GM10266 (cell line): ENCODE measurements around the gene ATP2C2.

Experiments
- DNase-seq: peaks from one replicate; pipeline ENCODE4 v3.0.0; 2012; ENCODE audit errors: extremely low spot score
- TF ChIP-seq, protein P1 (sequence below): IDR thresholded peaks from 2 replicates; pipeline ENCODE4 v1.5.1; 2012; ENCODE audit warnings: mild to moderate bottlenecking, low read depth; ENCODE audit not compliant: control insufficient read depth, insufficient read depth; ENCODE audit errors: missing control alignments

Gene ATP2C2

GRCh38 chr16:84407588-84408313, 39.4 kb downstream of the ATP2C2 start:
- TF ChIP-seq, protein P1, sequence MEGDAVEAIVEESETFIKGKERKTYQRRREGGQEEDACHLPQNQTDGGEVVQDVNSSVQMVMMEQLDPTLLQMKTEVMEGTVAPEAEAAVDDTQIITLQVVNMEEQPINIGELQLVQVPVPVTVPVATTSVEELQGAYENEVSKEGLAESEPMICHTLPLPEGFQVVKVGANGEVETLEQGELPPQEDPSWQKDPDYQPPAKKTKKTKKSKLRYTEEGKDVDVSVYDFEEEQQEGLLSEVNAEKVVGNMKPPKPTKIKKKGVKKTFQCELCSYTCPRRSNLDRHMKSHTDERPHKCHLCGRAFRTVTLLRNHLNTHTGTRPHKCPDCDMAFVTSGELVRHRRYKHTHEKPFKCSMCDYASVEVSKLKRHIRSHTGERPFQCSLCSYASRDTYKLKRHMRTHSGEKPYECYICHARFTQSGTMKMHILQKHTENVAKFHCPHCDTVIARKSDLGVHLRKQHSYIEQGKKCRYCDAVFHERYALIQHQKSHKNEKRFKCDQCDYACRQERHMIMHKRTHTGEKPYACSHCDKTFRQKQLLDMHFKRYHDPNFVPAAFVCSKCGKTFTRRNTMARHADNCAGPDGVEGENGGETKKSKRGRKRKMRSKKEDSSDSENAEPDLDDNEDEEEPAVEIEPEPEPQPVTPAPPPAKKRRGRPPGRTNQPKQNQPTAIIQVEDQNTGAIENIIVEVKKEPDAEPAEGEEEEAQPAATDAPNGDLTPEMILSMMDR = no peak
- DNase-seq = no peak

GRCh38 chr16:84408314-84408690, 40.0 kb downstream of the ATP2C2 start:
- no peak for DNase-seq
- TF ChIP-seq, protein P1 = no peak

DNA sequence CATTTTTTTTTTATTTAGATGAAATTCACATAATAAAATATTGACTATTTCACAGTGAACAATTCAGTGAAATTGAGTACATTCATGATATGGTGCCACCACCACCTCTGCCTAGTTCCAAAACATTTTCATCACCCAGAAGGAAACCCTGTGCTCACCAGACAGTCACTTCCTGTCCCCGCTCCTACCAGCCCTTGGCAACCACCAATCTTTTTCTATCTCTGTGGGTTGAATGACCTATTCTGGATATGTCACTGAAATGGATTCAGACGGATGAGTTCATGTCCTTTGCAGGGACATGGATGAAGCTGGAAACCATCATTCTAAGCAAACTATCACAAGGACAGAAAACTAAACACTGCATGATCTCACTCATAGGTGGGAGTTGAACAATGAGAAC, 40.5 kb downstream of the ATP2C2 start:
- DNase-seq = no peak
- TF ChIP-seq, protein P1 = no peak

DNA sequence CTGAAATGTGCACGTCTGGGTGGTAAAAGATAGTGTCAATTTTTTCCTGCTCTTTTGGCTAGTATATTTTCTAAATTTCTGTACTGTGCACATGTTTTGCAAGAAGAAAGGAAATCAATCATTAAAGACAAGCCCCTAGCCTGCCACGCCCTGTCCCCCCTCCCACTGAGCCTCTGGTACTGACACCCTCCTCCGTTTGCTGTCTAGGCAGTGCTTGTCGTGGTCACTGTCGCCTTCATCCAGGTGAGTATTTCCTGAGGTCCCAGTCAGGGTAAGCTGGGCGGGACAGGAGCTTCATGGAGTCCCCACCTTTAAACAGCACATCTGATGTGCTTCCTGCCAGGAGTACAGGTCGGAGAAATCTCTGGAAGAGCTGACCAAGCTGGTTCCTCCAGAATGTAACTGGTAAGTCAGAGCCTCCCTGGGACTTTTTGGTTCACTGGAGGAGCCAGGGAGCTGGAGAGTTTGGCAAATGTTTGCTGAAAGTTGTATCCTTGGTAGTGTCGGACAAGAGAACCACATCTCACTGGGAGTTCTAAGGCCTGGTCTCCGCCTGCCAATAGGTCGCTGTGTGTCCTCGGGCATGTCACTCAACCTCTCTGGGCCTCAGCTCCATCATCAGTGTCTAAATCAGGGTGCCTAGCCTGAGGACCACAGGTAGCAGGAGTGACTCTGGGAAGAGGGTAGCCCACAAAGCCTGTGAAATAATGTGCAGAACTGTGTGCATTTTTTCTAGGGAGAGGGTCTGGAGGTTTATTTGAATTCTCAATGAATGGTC, 42.2 kb downstream of the ATP2C2 start:
- no peak for DNase-seq
- TF ChIP-seq, protein P1 = no peak

DNA sequence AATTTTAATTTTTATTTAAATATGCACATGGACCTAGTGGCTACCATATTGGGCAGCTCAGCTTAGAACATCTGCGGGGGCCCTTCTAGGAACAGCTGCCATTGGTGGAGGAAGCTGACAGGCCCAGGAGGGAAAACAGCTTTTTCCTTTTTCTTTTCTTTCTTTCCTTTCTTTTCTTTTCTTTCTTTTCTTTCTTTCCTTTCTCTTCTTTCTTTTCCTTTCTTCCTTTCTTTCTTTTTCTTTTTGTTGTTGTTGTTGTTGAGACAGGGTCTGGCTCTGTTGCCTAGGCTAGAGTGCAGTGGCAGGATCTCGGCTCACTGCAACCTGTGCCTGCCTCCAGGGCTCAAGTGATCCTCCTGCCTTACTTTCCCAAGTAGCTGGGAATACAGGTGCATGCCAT, 43.4 kb downstream of the ATP2C2 start:
- TF ChIP-seq, protein P1 = no peak
- no peak for DNase-seq

DNA sequence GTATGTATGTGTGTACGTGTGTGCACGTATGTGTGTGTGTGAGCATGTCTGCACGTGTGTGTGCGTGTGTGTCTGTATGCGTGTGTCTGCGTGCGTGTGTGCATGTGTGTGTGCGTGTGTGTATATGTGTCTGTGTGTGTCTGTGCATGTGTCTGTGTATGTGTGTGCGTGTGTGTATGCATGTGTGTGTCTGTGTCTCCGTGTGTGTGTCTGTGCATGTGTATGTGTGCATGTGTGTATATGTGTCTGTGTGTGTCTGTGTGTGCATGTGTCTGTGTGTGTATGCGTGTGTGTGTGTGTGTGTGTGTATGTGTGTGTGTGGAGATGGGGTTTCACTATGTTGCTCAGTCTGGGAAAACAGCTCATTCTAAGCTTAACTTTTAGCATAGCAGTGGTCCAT, 43.9 kb downstream of the ATP2C2 start:
- TF ChIP-seq, protein P1 = no peak
- DNase-seq = no peak
